NCI-H82 treated with DMSO at 0.1 percent for 48 hours (cell line): ENCODE data around the gene KRT35.

ENCODE experiments used
- DNase-seq: peaks from one replicate; lab custom pipeline; 2025; ENCODE audit not compliant: unreplicated experiment; lab: John Stamatoyannopoulos, UW

Gene KRT35

DNA sequence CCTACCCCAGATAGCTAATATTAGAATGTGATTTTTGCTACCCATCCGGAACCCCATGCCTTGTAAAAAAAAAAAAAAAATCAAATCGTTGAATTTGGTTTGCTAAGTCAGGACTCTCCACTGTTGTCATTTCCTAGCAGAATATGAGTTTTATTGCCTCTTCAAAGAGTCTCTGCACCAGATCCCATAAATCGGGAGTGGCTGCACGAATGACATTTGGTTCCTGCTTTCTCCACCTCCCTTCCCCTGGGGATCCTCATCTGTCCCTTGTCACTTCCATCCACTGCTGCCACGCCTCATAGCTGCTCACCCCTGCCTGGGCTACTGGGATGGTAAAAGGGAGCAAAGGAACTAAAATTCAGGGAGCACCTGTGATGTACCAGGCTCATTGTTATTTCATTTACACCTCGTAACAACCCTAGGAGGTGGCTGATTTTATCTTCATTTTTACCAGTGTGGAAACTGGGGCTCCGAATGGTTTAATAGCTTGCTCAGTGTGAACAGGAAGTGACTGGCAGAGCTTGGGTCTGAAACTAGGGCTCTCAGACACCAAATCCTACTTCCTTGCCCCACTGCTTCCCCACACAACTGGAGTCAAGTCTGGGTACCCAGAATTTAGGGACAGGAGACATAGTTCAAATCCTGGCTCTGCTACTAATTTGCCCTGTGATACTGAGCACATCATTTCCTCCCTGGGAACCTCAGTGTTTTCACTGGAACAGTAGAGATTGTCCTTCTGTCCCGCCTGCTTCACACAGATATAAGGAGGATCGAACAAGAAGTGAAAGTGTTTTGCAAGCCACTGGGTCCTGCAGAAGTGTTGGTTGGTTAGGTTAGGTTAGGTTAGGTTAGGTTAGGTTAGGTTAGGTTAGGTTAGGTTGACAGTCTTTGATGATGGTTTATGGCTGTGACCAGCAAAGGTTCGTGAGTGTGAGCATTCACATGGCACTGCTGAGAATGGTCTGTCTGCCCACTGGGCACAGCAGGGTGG lies 9.3 kb upstream of the KRT35 start:
- no peak for DNase-seq

DNA sequence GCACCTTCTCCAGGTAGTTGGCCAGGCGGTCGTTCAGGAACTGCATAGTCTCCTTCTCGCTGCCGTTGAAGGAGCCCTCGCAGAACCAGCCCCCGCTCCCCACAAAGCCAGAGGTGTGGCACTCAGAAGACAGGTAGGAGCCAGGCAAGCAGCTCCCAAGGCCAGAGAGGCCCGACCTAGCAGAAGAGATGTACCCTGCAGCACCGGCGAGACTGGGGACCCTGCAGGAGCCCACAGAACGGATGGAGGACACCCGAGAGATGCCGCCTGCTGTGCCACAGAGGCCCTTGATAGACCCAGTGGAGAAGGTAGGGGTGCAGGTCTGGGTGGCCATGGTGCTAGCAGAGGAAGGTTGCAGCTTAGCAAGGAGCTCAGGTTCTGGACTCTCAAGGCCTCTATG lies 8.6 kb upstream of the KRT35 start, which contains the start of gene KRT36:
KRT36 (minus strand) TSS at position 380 of the 400 bp plus-strand sequence; CDS start at position 334, 46 bp downstream.
- no peak for DNase-seq

DNA sequence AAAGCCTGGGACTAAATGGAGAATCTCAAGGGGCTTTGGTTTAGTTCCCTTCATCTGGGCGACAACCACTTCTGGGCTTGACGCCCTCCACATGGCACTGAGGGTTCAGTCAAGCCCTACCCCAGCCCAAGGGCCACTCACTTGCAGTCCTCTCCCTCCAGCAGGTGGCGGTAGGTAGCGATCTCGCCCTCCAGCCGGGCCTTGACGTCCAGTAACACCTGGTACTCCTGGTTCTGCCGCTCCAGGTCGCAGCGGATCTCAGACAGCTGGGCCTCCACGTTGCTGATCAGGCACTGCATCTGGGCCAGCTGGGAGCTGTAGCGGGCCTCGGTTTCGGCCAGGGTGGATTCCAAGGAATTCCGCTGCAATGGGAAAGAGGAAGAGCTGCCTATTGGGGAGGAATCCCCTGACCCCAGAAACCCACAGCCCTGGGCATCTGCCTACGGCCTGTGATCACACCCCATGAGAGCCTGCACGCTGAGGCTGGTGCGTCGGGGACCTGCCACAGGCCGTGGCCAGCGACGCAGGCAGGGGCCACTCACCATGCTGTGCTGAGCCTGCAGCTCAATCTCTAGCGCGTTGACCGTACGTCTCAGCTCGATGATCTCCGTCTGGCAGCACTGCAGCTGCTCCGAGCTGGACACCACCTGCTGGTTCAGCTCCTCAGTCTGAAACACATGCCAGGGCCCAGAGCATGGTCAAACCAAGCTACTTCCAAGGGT lies 6.0 kb upstream of the KRT35 start:
- DNase-seq = no peak

DNA sequence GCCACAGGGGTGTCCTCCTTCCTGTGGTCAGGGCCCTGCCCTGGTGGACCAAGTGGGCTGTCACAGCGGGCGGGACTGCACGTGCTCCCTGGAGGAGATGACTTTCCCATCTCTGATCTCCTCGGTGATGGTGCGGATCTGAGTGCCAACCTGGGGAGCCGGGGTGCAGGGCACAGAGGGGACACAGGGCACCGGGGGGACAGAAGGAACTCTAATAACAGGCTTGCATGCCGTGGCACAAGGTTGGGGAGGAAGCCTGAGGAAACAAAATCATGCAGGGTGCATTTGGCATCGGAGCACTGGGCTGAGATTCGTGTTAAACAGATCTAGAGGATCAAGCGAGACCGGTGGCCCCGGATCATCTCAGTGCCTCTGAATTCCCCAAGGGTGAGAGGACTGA lies 5.4 kb upstream of the KRT35 start:
- DNase-seq = no peak

- no peak for DNase-seq
Observed at GRCh38 chr17:41484920-41485904, 4.3 kb upstream of the KRT35 start.

DNA sequence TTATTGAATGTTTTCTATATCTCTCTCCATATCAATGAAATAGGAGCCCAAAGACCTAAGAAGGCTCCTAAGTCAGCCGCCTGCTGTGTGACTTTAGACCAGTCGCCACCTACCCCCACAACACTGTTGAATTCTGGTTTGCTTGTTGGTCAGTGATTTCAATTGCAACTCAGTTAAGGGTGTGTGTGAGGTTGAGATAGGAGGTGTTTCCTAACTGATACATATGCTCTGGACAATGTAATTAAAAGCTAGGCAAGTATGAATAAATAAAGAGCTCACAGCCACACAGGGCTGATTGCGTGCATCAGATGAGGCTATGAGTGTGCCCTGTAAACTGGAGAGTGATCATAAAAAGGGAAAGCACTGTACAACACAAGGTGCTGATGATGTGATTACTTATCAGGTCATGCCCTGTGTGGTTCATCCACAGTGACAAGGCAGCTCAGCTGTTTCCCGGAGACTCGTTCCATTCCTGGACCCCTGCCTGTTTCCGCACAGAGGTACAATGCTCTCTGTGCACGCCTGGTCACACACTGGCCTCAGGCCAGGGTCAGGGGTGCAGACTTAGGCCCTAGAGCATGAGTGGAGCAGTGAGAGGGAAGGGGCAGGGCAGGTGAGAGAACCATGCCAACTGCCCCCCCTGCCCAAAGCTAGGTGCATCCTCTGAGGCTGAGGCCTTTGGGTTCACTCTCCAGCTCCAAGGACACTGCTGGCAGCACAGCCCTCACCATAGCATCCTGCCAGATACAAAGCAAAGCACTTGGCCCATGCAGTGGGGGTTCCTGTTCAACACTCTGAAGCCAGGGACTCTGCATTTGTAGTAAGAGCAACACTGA lies 3.3 kb upstream of the KRT35 start:
- no peak for DNase-seq

DNA sequence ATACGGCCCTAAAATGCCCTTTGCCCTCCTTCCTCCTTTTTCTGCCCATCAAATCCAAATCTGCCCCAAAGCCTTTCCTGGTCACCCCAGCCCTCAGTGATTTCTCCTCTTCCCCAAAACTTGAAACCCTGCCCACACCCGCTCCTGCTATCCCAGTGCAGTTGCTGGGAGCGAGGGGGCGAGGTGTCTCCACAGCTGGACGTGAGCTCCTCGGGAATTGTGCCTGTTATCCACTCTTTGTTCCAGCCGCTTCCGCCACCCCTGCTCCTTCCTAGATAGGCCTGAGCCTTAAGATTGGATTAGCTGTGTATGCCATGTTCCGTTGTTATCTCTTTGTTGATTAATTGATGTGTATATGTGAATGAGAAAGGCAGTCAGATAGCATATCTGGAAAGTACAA lies 2.6 kb upstream of the KRT35 start:
- no peak for DNase-seq

DNA sequence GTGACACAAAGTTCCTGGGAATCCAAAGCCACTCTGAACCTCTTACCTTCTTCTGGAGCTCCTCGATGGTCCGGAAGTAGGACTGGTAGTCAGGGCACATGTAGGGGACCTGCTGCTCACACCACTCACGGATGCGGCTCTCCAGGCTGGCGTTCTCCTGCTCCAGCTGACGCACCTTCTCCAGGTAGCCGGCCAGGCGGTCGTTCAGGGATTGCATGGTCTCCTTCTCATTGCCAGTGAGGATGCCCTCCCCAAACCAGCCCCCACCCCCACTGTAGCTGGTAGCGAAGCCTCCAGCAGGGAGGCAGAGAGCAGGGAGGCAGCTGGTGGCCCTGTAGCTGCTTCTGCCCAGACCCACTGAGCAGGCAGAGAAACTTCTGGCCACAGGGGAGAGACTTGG lies 370 bp downstream of the KRT35 start:
- no peak for DNase-seq

GRCh38 chr17:41480136-41480535 lies 815 bp downstream of the KRT35 start:
- no peak for DNase-seq

DNA sequence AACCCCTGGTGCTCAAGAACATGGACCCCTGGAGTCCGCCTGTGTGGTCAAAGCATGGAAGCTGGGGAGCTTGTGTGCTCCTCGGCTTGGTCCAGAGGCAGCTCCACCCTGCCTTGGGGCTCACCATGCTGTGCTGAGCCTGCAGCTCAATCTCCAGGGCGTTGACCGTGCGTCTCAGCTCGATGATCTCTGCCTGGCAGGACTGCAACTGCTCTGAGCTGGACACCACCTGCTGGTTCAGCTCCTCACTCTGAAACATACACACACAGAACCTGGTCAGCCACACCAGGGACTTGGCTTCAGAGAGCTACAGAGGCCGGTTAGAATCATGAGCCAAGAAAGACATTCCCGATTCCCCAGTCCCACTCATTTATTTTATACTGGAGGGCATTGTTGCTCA lies 2.7 kb downstream of the KRT35 start:
- DNase-seq = no peak

- no peak for DNase-seq
Observed at GRCh38 chr17:41476866-41477815, 3.8 kb downstream of the KRT35 start.

DNA sequence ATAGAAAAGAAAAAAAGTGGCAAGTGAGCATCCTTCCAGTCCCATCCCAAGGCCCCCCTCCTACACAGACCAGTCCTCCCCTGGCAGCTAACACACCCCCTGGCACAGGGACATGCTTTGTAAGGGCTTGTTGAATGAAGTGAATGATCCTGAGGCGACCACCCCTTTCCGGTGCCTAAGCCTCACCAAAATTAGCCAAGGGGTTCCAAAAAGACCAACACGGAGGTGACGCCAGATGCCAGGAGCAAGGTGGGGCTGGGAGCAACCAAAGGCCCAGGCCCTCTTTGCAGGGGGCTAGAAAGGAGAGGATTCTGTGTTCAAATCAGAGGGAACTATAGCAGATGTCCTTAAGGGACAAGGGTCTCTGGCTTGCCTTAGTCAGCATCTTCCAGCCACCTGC lies 5.5 kb downstream of the KRT35 start:
- DNase-seq = no peak

DNA sequence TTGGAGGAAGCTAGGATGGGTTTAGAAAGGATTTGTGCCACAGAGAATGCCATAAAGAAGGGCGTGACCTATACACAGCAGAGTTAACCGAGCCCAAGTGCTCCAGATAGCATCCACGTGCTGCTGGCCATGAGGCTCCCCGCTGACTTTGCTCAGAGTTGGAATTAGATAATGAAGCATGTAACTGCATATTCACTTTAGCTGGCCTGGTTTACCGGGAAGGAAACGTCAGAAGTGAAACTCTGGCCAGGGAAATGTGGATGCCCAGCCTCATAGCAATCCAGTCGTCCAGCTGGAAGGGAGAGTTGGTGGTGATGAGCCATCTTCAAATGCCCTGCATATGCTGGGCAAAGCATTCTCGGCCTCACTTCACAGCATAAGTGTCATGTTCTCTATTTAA lies 6.1 kb downstream of the KRT35 start:
- DNase-seq = no peak

GRCh38 chr17:41468346-41468745 lies 12.6 kb downstream of the KRT35 start:
- no peak for DNase-seq

- DNase-seq = no peak
Observed at GRCh38 chr17:41467561-41467960, 13.4 kb downstream of the KRT35 start.

- DNase-seq = no peak
Observed at GRCh38 chr17:41466988-41467387, 14.0 kb downstream of the KRT35 start, which contains the start of gene KRT32. Gene KRT32, minus strand, starts transcription at chr17:41467386. Its CDS starts 61 bp downstream, at chr17:41467325.

DNA sequence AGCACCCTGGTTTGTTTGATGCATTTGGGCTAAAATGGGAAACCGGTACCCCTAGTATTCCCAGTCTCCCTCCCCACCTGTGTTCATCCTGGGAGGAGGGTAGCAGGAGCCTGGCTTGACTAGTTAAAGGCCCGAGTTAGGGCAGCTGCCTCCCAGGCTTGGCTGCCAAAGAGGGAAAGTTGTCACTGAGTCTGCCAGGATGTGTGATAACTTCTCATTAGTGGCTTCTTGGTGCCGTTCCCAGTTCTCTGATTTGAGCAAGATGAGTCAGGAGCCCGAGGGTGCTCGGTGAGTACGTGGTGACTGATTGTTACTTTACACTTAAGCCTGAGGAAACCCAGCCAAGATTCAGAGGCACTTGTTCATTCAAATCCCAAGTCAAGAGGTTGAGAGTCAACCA lies 16.3 kb downstream of the KRT35 start:
- DNase-seq = no peak

DNA sequence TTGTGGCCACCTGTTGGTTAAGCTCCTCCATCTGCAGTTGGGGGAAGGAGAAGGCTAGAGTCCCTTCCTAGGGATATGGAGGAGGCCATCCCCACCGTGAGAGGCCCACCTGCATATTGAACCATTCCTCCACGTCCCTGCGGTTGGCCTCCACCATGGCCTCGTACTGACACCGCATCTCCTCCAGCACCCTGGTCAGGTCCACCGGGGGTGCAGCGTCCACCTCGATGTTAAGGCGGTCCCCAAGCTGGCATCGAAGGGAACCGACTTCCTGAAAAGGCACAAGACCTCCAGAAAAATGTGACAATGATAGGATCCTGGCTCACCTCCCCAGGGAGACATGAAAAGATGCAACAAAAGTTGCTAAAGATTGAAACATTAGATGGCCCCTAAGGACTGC lies 16.8 kb downstream of the KRT35 start:
- DNase-seq = no peak

DNA sequence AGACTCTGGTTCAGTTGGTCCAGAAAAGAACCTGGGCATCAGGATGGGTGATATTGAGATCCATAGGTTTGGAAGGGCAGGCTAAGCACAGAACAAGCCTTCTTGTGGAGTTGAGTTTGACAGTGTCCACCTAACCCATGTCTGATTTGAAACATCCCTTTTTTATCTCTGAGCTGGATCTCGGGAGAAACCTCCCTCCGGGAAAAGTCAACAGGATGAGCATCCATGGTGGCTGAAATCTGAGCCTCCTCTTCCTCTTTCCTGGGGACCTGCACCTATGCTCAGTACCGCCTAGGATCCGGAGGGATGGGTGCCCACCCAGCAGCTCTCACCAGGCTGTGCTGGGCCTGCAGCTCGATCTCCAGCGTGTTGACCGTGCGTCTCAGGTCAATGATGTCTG lies 17.2 kb downstream of the KRT35 start:
- no peak for DNase-seq
